Umbilical cord (tissue), 2 donors: ENCODE results near the gene OOSP2. TPM values are rescaled to one million over a fixed set of nuclear protein-coding genes. Genes with fewer than 3 reads are reported as not detected.

Experiments used
- DNase-seq: peaks from one replicate; pipeline ENCODE4 v3.0.0-alpha.2; 2015; ENCODE audit warnings: low spot score
- total RNA-seq: library from RNA; depleted of rRNA; stranded (reverse); fragments of >200 nt; gene quantifications from one replicate; pipeline ENCODE4 v1.2.3, GENCODE V29; 2014; ENCODE audit warnings: low replicate concordance; ENCODE audit not compliant: insufficient read depth

The OOSP2 gene
- total RNA-seq, 1 donor from 2014 or later, result 3.4 TPM

GRCh38 chr11:60078745-60079144, 38.5 kb downstream of the OOSP2 start:
- DNase-seq, result no peak

DNA sequence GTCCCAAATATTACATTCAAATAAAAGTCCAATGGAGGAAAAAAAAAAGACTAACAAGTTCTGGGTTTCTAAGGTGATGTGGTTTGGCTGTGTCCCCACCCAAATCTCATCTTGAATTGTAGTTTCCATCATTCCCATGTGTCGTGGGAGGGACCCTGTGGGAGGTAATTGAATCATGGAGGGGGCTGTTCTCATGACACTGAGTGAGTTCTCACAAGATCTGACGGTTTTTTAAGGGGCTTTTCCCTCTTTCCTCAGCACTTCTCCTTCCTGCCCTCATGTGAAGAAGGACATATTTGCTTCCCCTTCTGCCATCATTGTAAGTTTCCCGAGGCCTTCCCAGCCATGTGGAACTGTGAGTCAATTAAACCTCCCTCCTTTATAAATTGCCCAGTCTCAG, 40.3 kb downstream of the OOSP2 start:
- DNase-seq, result no peak

GRCh38 chr11:60084631-60085273, 44.5 kb downstream of the OOSP2 start:
- DNase-seq, result no peak

GRCh38 chr11:60085909-60086308, 45.7 kb downstream of the OOSP2 start:
- no peak for DNase-seq

DNA sequence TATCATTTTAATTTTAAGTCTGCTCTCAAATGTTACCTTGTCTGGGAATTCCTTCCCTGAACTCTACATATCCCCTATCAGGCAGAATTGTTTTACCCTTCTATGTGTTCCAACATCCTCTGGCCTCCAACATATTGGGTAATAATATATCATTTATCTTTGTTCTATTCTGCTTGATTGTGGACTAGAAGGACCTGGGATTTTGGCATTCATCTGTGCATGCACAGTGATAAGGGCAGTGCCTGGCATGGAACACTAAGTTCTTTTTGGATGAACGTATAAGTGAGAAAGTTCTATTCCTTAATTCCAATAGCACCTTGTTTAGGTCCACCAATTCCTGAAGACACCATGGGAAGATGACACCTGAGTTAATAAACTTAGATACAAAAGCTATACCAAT, 47.0 kb downstream of the OOSP2 start:
- DNase-seq, result no peak

- DNase-seq, result no peak
These were observed 48.2 kb downstream of the OOSP2 start, which contains the start of gene MS4A2 for GRCh38 chr11:60088364-60088763. Gene MS4A2, plus strand, starts transcription at chr11:60088664. Its CDS starts 102 bp downstream, at chr11:60088766.

GRCh38 chr11:60095477-60096120, 55.4 kb downstream of the OOSP2 start:
- DNase-seq, result no peak

GRCh38 chr11:60097189-60097588, 57.0 kb downstream of the OOSP2 start:
- DNase-seq, result no peak

Other genes with a start within 250 kb of the OOSP2 start
- 36.6 TPM for gene MRPL16, start 229.6 kb upstream of the OOSP2 start, total RNA-seq
- gene CBLIF, start 194.9 kb upstream of the OOSP2 start, total RNA-seq, result not detected
- 2.2 TPM for gene TCN1, start 173.9 kb upstream of the OOSP2 start, total RNA-seq
- not detected for gene OOSP3, start 161.6 kb upstream of the OOSP2 start, total RNA-seq
- not detected for gene OOSP1, start 102.0 kb upstream of the OOSP2 start, total RNA-seq
- gene OOSP4A, start 76.4 kb upstream of the OOSP2 start, total RNA-seq, result not detected
- gene OOSP4B, start 23.2 kb upstream of the OOSP2 start, total RNA-seq, result not detected
- 7.2 TPM for gene MS4A3, start 16.3 kb downstream of the OOSP2 start, total RNA-seq
- 7.0 TPM for gene MS4A2, start 48.3 kb downstream of the OOSP2 start, total RNA-seq
- gene MS4A6A, start 142.7 kb downstream of the OOSP2 start, total RNA-seq, result 41.7 TPM
- not detected for gene MS4A4E, start 202.7 kb downstream of the OOSP2 start, total RNA-seq
- 11.6 TPM for gene MS4A4A, start 240.3 kb downstream of the OOSP2 start, total RNA-seq